Neural cell (in vitro differentiated cells): ENCODE measurements around the gene STARD10.

Experiments used
- CTCF ChIP-seq: fragments of 450-650 bp; IDR thresholded peaks from 2 replicates; pipeline ENCODE4 v1.5.1; 2014; ENCODE audit warnings: antibody characterized with exemption, mild to moderate bottlenecking, moderate library complexity; ENCODE audit not compliant: poor library complexity, severe bottlenecking
- EZH2 ChIP-seq: fragments of 200-600, 300-800 bp; shearing (Covaris generic), sonication (generic); IDR thresholded peaks from 2 replicates; pipeline ENCODE4 v1.6.1; 2014; ENCODE audit warnings: antibody characterized with exemption, low read length, borderline replicate concordance, mild to moderate bottlenecking; ENCODE audit not compliant: insufficient read depth, poor library complexity, severe bottlenecking

- no peak for TF ChIP-seq EZH2
- no peak for TF ChIP-seq CTCF
These were observed 11.4 kb upstream of the STARD10 start for GRCh38 chr11:72805216-72805615.
